ENCODE measurements around the gene MRGPRX2. TPM values are rescaled to one million over a fixed set of nuclear protein-coding genes. Genes with fewer than 3 reads are reported as not detected.

Gene MRGPRX2
- total RNA-seq, 4 donors from 2014 or later: 0.13 to 0.49 TPM; not detected in 2

GRCh38 chr11:19018901-19019300 lies 41.6 kb downstream of the MRGPRX2 start:
- WGBS, 2 donors: 12 to 13% methylated on average over 3 of the region's 3 CpGs
- intact Hi-C loops (cut with DNase I; ENCODE audit: low total_unique reads): no loop called here
- DNase-seq (ENCODE audit: low spot score in 2 of 2): no peak
- TF ChIP-seq CTCF (IDR thresholded peaks at IDR 0.05) (no peak), POLR2A (IDR thresholded peaks at IDR 0.05) (no peak)
- no peak overlapping the region for H3K4me3 ChIP-seq (ENCODE audit: low read depth, poor library complexity, severe bottlenecking)

- TF ChIP-seq CTCF (IDR thresholded peaks at IDR 0.05): no peak
- TF ChIP-seq POLR2A (IDR thresholded peaks at IDR 0.05): no peak
- WGBS, 2 donors: 70 to 78% methylated on average over 3 of the region's 3 CpGs
- H3K4me3 ChIP-seq (ENCODE audit: low read depth, poor library complexity, severe bottlenecking): no peak overlapping the region
- intact Hi-C loops (cut with DNase I; ENCODE audit: low total_unique reads): no loop called here
- no peak for DNase-seq (ENCODE audit: low spot score in 2 of 2)
These were observed 47.2 kb downstream of the MRGPRX2 start for GRCh38 chr11:19013181-19013857.

- DNase-seq (ENCODE audit: low spot score in 2 of 2): no peak
- intact Hi-C loops (cut with DNase I; ENCODE audit: low total_unique reads): no loop called here
- H3K4me3 ChIP-seq (ENCODE audit: low read depth, poor library complexity, severe bottlenecking): no peak overlapping the region
- no peak for TF ChIP-seq POLR2A (IDR thresholded peaks at IDR 0.05)
- TF ChIP-seq CTCF (IDR thresholded peaks at IDR 0.05): no peak
These were observed 47.9 kb downstream of the MRGPRX2 start for GRCh38 chr11:19012636-19013035.

Other genes starting within 250 kb of the MRGPRX2 start
- not detected for gene MRGPRX1, start 121.3 kb downstream of the MRGPRX2 start, total RNA-seq
- 10 to 100 TPM; 23.2 to 50.5 (median 37.2) TPM for gene ZDHHC13, start 56.5 kb upstream of the MRGPRX2 start, total RNA-seq
- not detected for gene CSRP3, start 141.3 kb upstream of the MRGPRX2 start, total RNA-seq
- gene E2F8, start 180.2 kb upstream of the MRGPRX2 start, total RNA-seq: 1 to 10 TPM in 2 of 4 donors, under 1 TPM in 2; 0.57 to 4.8 (median 1.4) TPM